ACC112 (cell line): ENCODE results near the gene NEUROD2.

Experiments
- H2AFZ ChIP-seq: fragments of 200-600 bp; sonication (generic); one replicate; pipeline ENCODE4 v1.6.0; 2017; ENCODE audit warnings: antibody characterized with exemption, low read length; ENCODE audit not compliant: unreplicated experiment
- H3K27ac ChIP-seq: fragments of 200-600 bp; sonication (generic); 2 replicates; pipeline ENCODE4 v1.5.1; 2014; ENCODE audit warnings: low read depth, mild to moderate bottlenecking, antibody characterized with exemption, low read length, moderate library complexity
- H3K27me3 ChIP-seq: fragments of 200-600 bp; sonication (generic); 2 replicates; pipeline ENCODE4 v1.6.1; 2014; ENCODE audit warnings: mild to moderate bottlenecking, antibody characterized with exemption, low read length, moderate library complexity, mixed read lengths; ENCODE audit not compliant: insufficient read depth
- H3K36me3 ChIP-seq: fragments of 200-600 bp; sonication (generic); 2 replicates; pipeline ENCODE4 v1.6.1; 2016; ENCODE audit warnings: mild to moderate bottlenecking, antibody characterized with exemption, low read length, moderate library complexity, mixed read lengths; ENCODE audit not compliant: insufficient read depth
- H3K4me1 ChIP-seq: fragments of 200-600 bp; sonication (generic); one replicate; pipeline ENCODE4 v1.6.1; 2016; ENCODE audit warnings: low read length, mixed read lengths; ENCODE audit not compliant: insufficient read depth, unreplicated experiment, control insufficient read depth
- H3K4me3 ChIP-seq: fragments of 200-600 bp; sonication (generic); 2 replicates; pipeline ENCODE4 v1.5.1; 2014; ENCODE audit warnings: mild to moderate bottlenecking, low read depth, low read length
- H3K79me2 ChIP-seq: fragments of 200-600 bp; sonication (generic); one replicate; pipeline ENCODE4 v1.6.0; 2016; ENCODE audit warnings: low read length; ENCODE audit not compliant: control insufficient read depth, unreplicated experiment, insufficient read depth

NEUROD2 gene

DNA sequence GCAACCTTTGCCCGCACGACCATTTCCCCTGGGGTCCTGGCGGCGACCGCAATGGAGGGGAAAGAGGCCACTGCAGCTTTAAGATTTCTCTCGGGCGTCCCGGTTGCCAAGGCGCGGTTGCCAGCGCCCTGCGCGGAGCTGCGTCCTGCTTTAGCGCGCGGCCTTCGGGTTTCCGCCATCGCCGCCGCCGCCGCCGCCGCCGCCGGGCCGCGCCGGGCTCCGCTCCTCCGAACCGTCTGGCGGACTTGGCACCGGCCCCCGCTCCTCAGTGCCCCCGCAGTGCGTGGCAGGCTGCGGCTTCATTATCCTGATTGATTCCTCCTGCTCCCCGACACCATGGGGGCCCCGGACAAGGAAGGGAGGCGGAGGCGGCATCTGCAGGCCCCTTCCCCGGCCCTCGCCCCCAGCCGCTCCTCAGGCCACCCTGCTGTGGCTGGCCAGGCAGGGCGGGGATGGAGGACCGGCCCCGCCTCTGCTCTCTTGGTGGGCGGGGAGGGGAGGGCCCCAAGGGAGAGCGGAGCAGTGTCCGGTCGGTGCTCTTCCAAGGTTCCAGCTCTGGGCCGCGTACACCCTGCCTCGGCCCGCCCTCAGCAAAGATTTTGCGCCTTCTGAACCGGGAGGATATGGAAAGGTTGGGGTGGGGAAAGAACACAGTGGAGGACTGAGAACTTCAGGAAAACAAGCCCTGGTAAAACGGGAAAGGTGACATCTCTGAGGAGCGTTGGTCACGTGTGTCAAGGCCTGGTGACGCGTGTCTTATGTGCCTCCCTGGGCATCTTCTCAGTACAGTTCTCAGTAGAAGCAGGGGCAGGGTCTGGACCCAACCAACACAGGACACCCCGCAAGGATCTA, 34.0 kb downstream of the NEUROD2 start:
- no peaks in the 10 kb centered on the region for H3K79me2 ChIP-seq
- H3K27ac ChIP-seq: peak overlapping the region; percentile 17; the same call in 1 of the 2 replicates
- H2AFZ ChIP-seq: peak overlapping the region; percentile 78
- H3K4me1 ChIP-seq: peaks cover 4% of the 10 kb centered on the region
- H3K4me3 ChIP-seq: peak overlapping the region; percentile 89
- H3K36me3 ChIP-seq: peaks cover 9% of the 10 kb centered on the region; the same call in 1 of the 2 replicates
- no peaks in the 10 kb centered on the region for H3K27me3 ChIP-seq

- Histone ChIP-seq H3K4me3 (no peak overlapping the region), H3K27ac (no peak overlapping the region), H3K27me3 (no peaks in the 10 kb centered on the region), H3K36me3 (peaks cover 9% of the 10 kb centered on the region; the same call in 1 of the 2 replicates), H3K79me2 (no peaks in the 10 kb centered on the region), H2AFZ (no peak overlapping the region), H3K4me1 (peaks cover 4% of the 10 kb centered on the region)
These were observed 35.6 kb downstream of the NEUROD2 start for GRCh38 chr17:39572121-39572520.

DNA sequence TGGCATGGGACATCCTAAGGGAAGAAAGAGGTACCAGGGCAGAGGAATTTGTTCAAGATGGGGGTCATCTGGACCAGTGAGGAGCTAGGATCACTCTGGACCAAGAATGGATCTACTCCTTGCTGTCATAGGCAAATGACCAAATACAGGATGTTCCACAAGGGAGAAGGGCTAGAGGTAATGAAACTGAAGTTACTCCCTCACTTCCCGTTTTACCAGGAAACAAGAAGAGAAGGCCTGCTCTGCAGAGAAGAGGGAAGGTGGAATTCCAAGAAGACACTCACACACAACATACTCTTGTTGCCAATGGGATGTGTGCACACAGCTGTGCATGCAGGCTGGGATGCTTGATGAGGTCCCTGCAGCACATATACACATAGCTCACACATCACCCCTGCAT, 38.6 kb downstream of the NEUROD2 start:
- peaks cover 9% of the 10 kb centered on the region; the same call in 1 of the 2 replicates for H3K36me3 ChIP-seq
- H3K79me2 ChIP-seq: no peaks in the 10 kb centered on the region
- H2AFZ ChIP-seq: no peak overlapping the region
- no peak overlapping the region for H3K4me3 ChIP-seq
- no peaks in the 10 kb centered on the region for H3K27me3 ChIP-seq
- no peak overlapping the region for H3K27ac ChIP-seq
- H3K4me1 ChIP-seq: peaks cover 3% of the 10 kb centered on the region

DNA sequence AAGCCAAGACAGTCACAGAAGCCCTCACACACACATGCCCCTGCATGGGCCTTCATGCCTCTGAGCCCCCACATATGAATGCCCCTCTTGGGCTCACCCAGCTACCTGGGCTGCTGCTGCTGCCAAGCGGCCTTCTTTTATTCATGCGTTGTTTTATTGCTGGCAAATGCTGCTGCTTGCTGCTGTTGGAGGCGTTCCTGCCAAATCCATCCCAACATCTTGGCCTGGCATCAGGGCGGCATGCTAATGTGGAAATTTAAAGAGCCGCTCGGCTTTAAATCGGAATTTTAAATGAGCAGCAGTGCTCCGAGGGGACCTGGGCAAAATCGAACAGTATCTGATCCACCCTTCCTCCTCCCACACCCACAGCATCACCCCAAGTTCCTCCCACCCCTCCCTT, 39.0 kb downstream of the NEUROD2 start:
- H3K36me3 ChIP-seq: peaks cover 9% of the 10 kb centered on the region; the same call in 1 of the 2 replicates

GRCh38 chr17:39566094-39566850, 41.4 kb downstream of the NEUROD2 start:
- no peaks in the 10 kb centered on the region for H3K79me2 ChIP-seq
- H3K27ac ChIP-seq: no peak overlapping the region
- no peak overlapping the region for H3K4me3 ChIP-seq
- peaks cover 9% of the 10 kb centered on the region; the same call in 1 of the 2 replicates for H3K36me3 ChIP-seq
- peaks cover 7% of the 10 kb centered on the region for H3K4me1 ChIP-seq
- H3K27me3 ChIP-seq: no peaks in the 10 kb centered on the region
- H2AFZ ChIP-seq: no peak overlapping the region

More for the DNA sequence above, 39.0 kb downstream of the NEUROD2 start:
- Histone ChIP-seq H3K4me3 (no peak overlapping the region), H3K27ac (no peak overlapping the region), H3K27me3 (no peaks in the 10 kb centered on the region), H2AFZ (no peak overlapping the region), H3K79me2 (no peaks in the 10 kb centered on the region), H3K4me1 (no peaks in the 10 kb centered on the region)

GRCh38 chr17:39564211-39564848, 43.4 kb downstream of the NEUROD2 start:
- H3K27ac ChIP-seq: no peak overlapping the region
- H3K4me3 ChIP-seq: no peak overlapping the region
- no peaks in the 10 kb centered on the region for H3K79me2 ChIP-seq
- peaks cover 7% of the 10 kb centered on the region for H3K4me1 ChIP-seq
- H3K36me3 ChIP-seq: no peaks in the 10 kb centered on the region
- H2AFZ ChIP-seq: no peak overlapping the region
- no peaks in the 10 kb centered on the region for H3K27me3 ChIP-seq

DNA sequence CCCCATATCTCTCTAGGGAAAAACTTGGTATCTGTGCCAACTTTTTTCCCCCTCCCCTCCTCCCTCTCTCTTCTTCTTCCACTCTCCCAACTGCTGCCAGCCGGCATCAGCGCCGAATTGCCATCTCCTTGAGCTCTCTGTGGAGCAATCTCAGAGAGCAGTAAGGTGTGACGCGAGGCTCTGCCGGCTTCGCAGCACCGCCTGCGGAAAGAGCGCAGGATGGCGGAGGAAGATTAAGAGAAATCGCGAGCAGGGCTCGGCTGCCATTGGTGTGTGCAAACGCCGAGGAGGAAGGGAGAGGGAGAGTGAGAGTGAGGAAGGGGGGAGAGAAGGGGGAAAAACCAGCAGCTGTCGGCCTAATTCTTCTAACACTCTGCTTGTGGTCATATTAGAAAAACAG, 44.2 kb downstream of the NEUROD2 start:
- no peaks in the 10 kb centered on the region for H3K79me2 ChIP-seq
- H3K4me3 ChIP-seq: no peak overlapping the region
- H3K4me1 ChIP-seq: peaks cover 7% of the 10 kb centered on the region
- no peaks in the 10 kb centered on the region for H3K27me3 ChIP-seq
- H2AFZ ChIP-seq: no peak overlapping the region
- H3K36me3 ChIP-seq: no peaks in the 10 kb centered on the region
- no peak overlapping the region for H3K27ac ChIP-seq

GRCh38 chr17:39562976-39563375, 44.7 kb downstream of the NEUROD2 start:
- no peak overlapping the region for H3K27ac ChIP-seq
- no peaks in the 10 kb centered on the region for H3K36me3 ChIP-seq
- H3K4me3 ChIP-seq: no peak overlapping the region
- no peak overlapping the region for H2AFZ ChIP-seq
- H3K79me2 ChIP-seq: no peaks in the 10 kb centered on the region
- peaks cover 7% of the 10 kb centered on the region for H3K4me1 ChIP-seq
- no peaks in the 10 kb centered on the region for H3K27me3 ChIP-seq

DNA sequence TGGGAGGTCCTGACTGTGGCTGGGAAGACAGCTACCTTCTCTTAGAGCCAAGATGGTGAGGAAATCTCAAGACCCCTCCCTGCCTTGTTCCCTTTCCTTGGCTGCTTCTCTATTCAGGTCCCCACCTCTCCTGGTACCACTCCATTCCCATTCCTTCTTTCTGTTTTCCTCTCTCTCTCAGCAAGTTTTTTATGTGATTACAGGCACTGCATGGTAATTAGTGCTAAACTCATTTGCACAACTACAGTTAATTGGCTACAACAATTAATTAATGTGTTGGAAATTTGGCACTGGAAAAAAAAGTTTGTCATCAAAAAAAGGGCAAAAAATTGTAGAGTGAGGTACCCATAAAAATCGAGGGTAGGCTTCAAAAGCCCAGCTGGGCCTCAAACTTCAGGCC, 45.3 kb downstream of the NEUROD2 start:
- H3K4me3 ChIP-seq: no peak overlapping the region
- no peak overlapping the region for H2AFZ ChIP-seq
- no peaks in the 10 kb centered on the region for H3K79me2 ChIP-seq
- no peaks in the 10 kb centered on the region for H3K27me3 ChIP-seq
- no peak overlapping the region for H3K27ac ChIP-seq
- H3K36me3 ChIP-seq: no peaks in the 10 kb centered on the region
- peaks cover 7% of the 10 kb centered on the region for H3K4me1 ChIP-seq

DNA sequence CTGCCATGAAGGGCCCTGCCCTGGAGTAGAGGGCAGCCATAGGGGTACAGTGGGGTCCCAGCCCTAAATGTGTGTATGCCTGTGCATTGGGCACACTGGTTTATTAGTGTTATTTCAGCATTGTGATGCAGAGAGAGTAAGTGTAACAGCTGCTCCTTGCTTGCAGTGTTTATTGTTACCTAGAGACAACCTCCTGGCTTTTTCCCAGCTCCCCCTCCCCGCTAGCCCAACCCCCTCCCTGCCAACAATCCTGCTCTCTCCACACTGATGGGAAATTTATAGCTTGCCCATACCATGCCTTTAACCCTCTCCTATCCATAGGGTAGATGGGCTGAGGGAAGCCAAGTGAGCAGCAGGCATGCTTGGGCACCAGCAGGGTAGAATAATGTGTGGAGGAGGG, 51.3 kb downstream of the NEUROD2 start:
- Histone ChIP-seq H3K4me1 (peaks cover 24% of the 10 kb centered on the region), H3K27me3 (no peaks in the 10 kb centered on the region), H2AFZ (no peak overlapping the region), H3K79me2 (no peaks in the 10 kb centered on the region), H3K36me3 (no peaks in the 10 kb centered on the region; the same call in 1 of the 2 replicates), H3K4me3 (no peak overlapping the region), H3K27ac (no peak overlapping the region)
